Activated naive CD8-positive, alpha-beta T cell treated with anti-CD3 and anti-CD28 coated beads for 36 hours (primary cell): Measurements from ENCODE around the gene ZSCAN10. TPM values are rescaled to one million over a fixed set of nuclear protein-coding genes. Genes with fewer than 3 reads are reported as not detected.
A peak's percentile ranks its signal among the peaks of the same experiment; 100 is the strongest.
"Not testable (repeated sequence)": the region's sequence is repeated elsewhere in the genome, so short reads cannot be mapped to it uniquely, and the experiment has no call there.

ENCODE experiments used
- DNase-seq: peaks from one replicate; pipeline ENCODE4 v3.0.0; 2021
- H3K27ac Mint-ChIP-seq: one replicate; pipeline ENCODE4 v1.8.0; 2022; ENCODE audit warnings: mild to moderate bottlenecking, moderate library complexity, mixed read lengths
- H3K27me3 Mint-ChIP-seq: one replicate; pipeline ENCODE4 v1.8.0; 2022; ENCODE audit warnings: mild to moderate bottlenecking, mixed read lengths
- H3K36me3 Mint-ChIP-seq: one replicate; pipeline ENCODE4 v1.8.0; 2021; ENCODE audit warnings: mild to moderate bottlenecking, mixed read lengths
- H3K4me1 Mint-ChIP-seq: one replicate; pipeline ENCODE4 v1.8.0; 2021; ENCODE audit warnings: mixed read lengths
- H3K4me3 Mint-ChIP-seq: one replicate; pipeline ENCODE4 v1.8.0; 2022; ENCODE audit warnings: mild to moderate bottlenecking, moderate library complexity, mixed read lengths
- H3K9me3 Mint-ChIP-seq: one replicate; pipeline ENCODE4 v1.8.0; 2022; ENCODE audit warnings: mixed read lengths
- total RNA-seq, 2 experiments: library from RNA; stranded (reverse); gene quantifications; one replicate each; pipeline ENCODE4 v1.2.3, GENCODE V29; 2021

The ZSCAN10 gene
- total RNA-seq, 2 experiments from 2014 or later, result not detected

GRCh38 chr16:3056336-3057180, 42.5 kb downstream of the ZSCAN10 start:
- peaks cover 21% of the 10 kb centered on the region for H3K36me3 Mint-ChIP-seq
- no peaks in the 10 kb centered on the region for H3K27me3 Mint-ChIP-seq
- H3K9me3 Mint-ChIP-seq, result no peaks in the 10 kb centered on the region
- no peak for DNase-seq
- peak overlapping the region; percentile 92 for H3K4me3 Mint-ChIP-seq
- peaks cover 44% of the 10 kb centered on the region for H3K4me1 Mint-ChIP-seq
- H3K27ac Mint-ChIP-seq, result peak overlapping the region; percentile 45

- not testable (repeated sequence) for DNase-seq, H3K9me3 Mint-ChIP-seq, H3K27me3 Mint-ChIP-seq
- H3K36me3 Mint-ChIP-seq, result peaks cover 21% of the 10 kb centered on the region
- H3K27ac Mint-ChIP-seq, result peak overlapping the region; percentile 89
- H3K4me3 Mint-ChIP-seq, result peak overlapping the region; percentile 22
- peaks cover 52% of the 10 kb centered on the region for H3K4me1 Mint-ChIP-seq
Measured at GRCh38 chr16:3055734-3056115, 43.4 kb downstream of the ZSCAN10 start.

GRCh38 chr16:3054965-3055733, 43.9 kb downstream of the ZSCAN10 start:
- Mint-ChIP-seq H3K9me3 (no peaks in the 10 kb centered on the region), H3K36me3 (peaks cover 21% of the 10 kb centered on the region), H3K27me3 (no peaks in the 10 kb centered on the region), H3K4me3 (peak overlapping the region; percentile 33), H3K4me1 (peaks cover 52% of the 10 kb centered on the region), H3K27ac (peak overlapping the region; percentile 89)
- DNase-seq, result no peak

DNA sequence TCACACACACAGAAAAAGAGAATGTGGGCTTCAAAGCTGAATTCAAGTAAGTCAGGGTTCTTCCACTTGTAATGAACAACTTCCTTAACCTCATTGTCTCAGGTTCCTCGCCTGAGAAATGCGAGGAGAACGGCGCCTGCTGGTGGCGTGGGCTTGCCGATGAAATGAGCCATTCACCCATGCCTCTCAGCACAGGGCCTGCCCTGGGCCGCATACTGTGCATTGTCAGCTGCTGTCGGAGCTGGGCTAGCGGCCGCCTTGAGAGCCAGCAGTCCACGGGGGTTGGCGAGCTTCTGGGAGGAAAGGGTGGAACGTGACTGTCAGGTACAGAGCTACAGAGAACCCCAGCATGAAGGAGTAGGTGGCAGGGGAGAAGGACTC, 45.8 kb downstream of the ZSCAN10 start:
- not testable (repeated sequence) for H3K4me3 Mint-ChIP-seq, DNase-seq, H3K9me3 Mint-ChIP-seq, H3K27ac Mint-ChIP-seq, H3K27me3 Mint-ChIP-seq
- Mint-ChIP-seq H3K36me3 (peaks cover 21% of the 10 kb centered on the region), H3K4me1 (peaks cover 47% of the 10 kb centered on the region)

DNA sequence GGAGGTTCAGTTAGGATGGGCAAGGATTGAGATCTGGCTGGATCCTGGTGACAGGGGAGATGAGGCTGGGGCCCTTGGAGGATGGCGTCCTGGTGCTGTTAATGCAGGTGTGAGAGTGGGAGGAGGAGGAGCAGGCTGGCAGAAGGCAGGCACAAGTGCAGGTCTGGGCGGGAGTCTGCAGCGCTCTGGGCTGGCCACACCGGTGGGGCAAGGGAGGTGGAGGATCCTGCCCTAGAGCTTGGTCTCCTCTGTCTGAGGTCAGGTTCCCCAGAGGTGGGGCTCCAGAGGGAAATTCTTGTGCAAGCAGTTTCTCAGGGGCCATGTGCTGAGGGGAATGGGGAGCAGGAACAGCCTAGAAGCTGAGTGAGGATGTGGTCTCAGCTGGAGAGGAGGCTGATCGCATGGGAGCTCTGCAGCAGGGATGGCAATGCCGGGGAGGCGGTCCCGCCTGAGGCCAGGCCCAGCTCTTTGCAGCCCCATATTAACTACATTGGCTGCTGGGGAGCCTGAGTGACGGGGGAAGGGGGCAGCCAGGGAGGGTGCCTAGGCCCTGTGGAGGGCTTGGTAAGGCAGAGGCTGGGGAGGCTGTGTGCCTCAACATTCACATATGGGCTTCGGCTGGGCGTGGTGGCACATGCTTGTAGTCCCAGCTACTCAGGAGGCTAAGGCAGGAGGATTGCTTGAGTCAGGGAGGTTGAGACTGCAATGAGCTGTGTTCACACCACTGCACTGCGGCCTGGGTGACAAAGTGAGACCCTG, 46.3 kb downstream of the ZSCAN10 start:
- Mint-ChIP-seq H3K4me1 (peaks cover 49% of the 10 kb centered on the region), H3K36me3 (peaks cover 21% of the 10 kb centered on the region)
- not testable (repeated sequence) for DNase-seq, H3K27ac Mint-ChIP-seq, H3K4me3 Mint-ChIP-seq, H3K9me3 Mint-ChIP-seq, H3K27me3 Mint-ChIP-seq

DNA sequence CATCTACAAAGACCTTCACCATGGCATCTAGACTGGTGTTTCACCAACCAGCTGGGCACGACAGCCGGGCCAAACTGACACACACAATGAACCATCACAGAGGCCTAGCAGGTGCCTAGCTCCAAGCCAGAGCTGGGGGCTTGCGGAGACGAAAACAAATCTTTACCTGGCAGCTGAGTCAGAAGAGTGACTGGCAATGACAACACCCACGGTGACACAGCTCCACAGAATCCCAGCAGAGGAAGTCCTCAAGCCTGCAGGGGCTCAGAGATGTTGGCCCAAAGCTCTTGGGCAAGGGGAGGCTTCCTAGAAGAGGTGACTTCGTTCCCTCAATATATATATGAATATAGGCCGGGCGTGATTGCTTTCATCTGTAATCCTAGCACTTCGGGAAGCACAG, 47.6 kb downstream of the ZSCAN10 start:
- peaks cover 19% of the 10 kb centered on the region for H3K27me3 Mint-ChIP-seq
- peaks cover 38% of the 10 kb centered on the region for H3K4me1 Mint-ChIP-seq
- H3K27ac Mint-ChIP-seq, result no peak overlapping the region
- H3K9me3 Mint-ChIP-seq, result no peaks in the 10 kb centered on the region
- peaks cover 15% of the 10 kb centered on the region for H3K36me3 Mint-ChIP-seq
- DNase-seq, result no peak
- no peak overlapping the region for H3K4me3 Mint-ChIP-seq

DNA sequence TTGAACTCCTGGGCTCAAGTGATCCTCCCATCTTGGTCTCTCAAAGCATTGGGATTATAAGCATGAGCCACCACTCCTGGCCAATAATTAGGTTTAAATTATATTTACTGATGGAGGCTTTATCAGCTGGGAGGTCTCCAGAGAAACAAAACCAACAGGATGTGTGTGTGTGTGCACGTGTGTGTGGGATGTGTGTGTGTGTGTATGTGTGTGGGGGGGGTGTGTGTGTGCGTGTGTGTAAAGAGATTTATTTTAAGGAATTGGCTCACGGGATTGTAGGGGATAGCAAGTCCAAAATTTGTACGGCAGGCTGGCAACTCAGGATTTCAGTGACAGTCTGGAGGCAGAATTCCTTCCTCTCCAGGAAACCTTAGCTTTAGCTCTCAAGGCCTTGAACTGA, 48.1 kb downstream of the ZSCAN10 start:
- Mint-ChIP-seq H3K4me3 (no peak overlapping the region), H3K36me3 (peaks cover 15% of the 10 kb centered on the region), H3K27me3 (peaks cover 19% of the 10 kb centered on the region), H3K9me3 (no peaks in the 10 kb centered on the region), H3K27ac (no peak overlapping the region), H3K4me1 (peaks cover 35% of the 10 kb centered on the region)
- DNase-seq, result no peak

DNA sequence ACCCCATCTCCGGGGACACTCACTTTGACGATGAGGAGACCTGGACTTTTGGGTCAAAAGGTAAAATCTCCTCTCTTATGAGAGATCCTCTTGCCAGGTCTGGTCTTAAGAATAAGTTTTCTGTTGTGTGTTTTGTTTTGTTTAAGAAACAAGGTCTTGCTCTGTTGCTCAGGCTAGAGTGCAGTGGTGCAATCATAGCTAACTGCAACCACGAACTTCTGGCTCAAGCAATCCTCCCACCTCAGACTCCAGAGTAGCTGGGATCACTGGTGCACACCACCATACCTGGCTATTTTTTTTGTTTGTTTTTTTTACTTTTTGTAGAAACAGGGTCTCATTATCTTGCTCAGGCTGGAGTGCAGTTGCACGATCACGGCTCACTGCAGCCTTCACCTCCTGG, 48.6 kb downstream of the ZSCAN10 start:
- peaks cover 15% of the 10 kb centered on the region for H3K36me3 Mint-ChIP-seq
- DNase-seq, result no peak
- H3K27ac Mint-ChIP-seq, result no peak overlapping the region
- peaks cover 22% of the 10 kb centered on the region for H3K27me3 Mint-ChIP-seq
- no peak overlapping the region for H3K4me3 Mint-ChIP-seq
- no peaks in the 10 kb centered on the region for H3K9me3 Mint-ChIP-seq
- H3K4me1 Mint-ChIP-seq, result peaks cover 31% of the 10 kb centered on the region

GRCh38 chr16:3049921-3050481, 49.1 kb downstream of the ZSCAN10 start:
- Mint-ChIP-seq H3K27ac (no peak overlapping the region), H3K36me3 (peaks cover 12% of the 10 kb centered on the region), H3K4me1 (peaks cover 30% of the 10 kb centered on the region), H3K4me3 (no peak overlapping the region), H3K27me3 (peaks cover 27% of the 10 kb centered on the region), H3K9me3 (no peaks in the 10 kb centered on the region)
- DNase-seq, result no peak

DNA sequence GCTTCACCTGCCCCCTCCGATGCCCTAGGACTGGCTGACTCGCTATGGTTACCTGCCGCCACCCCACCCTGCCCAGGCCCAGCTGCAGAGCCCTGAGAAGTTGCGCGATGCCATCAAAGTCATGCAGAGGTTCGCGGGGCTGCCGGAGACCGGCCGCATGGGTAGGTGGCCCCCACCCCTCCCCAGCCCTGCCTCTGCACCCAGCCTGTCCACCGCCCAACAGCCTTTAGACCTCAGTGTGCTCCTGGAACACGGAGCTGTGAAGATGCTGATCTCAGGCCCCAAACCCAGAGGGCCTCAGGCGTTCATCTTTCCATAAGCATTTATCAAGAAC, 51.7 kb downstream of the ZSCAN10 start:
- Mint-ChIP-seq H3K27me3 (peaks cover 53% of the 10 kb centered on the region), H3K27ac (no peak overlapping the region), H3K4me3 (no peak overlapping the region), H3K36me3 (no peaks in the 10 kb centered on the region), H3K9me3 (no peaks in the 10 kb centered on the region), H3K4me1 (peaks cover 19% of the 10 kb centered on the region)
- no peak for DNase-seq

DNA sequence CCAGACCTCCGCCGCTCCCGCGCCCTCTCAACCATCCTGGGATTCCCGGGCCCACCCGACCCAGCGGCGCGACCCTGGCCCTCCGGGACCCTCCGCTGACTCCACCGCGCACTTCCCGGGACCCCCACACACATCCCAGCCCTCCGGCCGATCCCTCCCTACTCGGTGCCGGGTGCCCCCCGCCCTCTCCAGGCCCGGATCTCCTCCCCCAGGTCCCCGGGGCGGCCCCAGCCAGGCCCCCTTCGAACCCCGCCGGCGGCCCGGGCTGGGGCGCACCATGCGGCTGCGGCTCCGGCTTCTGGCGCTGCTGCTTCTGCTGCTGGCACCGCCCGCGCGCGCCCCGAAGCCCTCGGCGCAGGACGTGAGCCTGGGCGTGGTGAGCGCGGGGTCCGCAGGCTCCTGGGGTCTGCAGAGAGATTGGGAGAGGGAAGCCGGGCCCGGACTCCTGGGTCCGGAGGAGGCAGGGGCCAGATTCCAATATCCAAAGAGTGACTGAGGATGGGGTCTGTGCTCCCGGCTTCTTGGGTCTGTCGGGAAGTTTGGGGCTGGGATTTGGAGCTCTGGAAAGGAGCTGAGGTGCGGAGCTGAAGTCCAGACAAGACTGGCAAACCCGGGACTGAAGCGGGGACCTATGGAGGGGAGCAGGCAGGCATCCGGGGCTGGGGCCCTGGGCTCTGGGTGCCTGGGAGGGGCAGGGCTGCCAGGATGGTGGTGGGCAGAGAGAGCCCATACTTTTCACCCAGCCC, 52.3 kb downstream of the ZSCAN10 start:
- DNase-seq, result no peak
- H3K36me3 Mint-ChIP-seq, result no peaks in the 10 kb centered on the region
- peak overlapping the region; percentile 43 for H3K4me3 Mint-ChIP-seq
- peaks cover 56% of the 10 kb centered on the region for H3K27me3 Mint-ChIP-seq
- no peak overlapping the region for H3K27ac Mint-ChIP-seq
- H3K9me3 Mint-ChIP-seq, result no peaks in the 10 kb centered on the region
- peaks cover 19% of the 10 kb centered on the region for H3K4me1 Mint-ChIP-seq

DNA sequence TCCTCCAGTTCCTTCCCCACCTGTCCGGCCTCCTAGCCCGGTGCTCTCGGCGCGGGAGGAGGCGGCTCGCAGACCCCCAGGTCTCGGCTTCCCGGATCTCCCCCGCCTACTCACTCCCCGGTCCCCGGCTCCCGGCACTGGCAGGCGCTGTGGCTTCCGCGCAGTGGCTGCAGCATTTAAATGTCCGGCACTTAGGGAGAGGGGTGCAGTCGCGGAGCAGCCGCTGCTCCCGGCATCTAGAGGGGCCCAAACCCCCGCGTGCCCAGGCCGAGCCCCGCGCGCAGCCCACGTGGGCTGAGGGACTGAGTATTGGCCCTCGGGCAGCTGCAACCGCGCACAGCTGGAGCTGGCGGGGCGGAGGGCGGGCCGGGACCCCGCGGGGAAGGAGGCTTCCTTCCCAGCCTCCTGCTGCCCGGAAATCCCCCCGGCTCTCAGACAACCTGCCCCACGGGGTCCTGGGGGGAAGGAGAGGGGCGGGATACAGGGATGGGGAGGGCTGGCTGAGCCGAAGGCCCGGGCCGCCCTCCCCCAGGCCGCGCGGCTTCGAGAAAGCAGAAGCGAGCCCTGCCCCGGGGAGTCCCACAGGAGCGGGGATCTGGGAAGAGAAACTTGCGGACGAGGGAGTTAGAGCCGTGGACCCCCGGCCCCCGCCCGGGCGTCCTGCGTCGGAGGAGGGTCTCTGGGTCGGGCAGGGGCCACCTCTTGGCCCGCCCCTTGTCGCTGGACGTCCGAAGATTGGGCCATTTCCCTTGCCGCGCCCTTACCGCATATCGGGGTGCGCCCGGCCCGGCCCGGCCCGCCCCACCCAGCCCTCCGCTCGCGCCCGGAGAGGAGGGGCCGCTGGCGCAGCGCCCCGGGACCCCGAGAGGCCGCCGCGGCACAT, 53.1 kb downstream of the ZSCAN10 start, which contains the start of gene MMP25:
Gene MMP25 (plus strand): TSS at position 804 of the 883 bp plus-strand sequence. CDS start 357 bp downstream, outside the sequence.
- no peak for DNase-seq
- H3K4me3 Mint-ChIP-seq, result peak within 1 kb of the TSS; percentile 73
- no peaks in the 10 kb centered on the region for H3K9me3 Mint-ChIP-seq
- peaks cover 63% of the 10 kb centered on the region for H3K27me3 Mint-ChIP-seq
- H3K4me1 Mint-ChIP-seq, result peaks cover 13% of the 10 kb centered on the region
- no peaks in the 10 kb centered on the region for H3K36me3 Mint-ChIP-seq
- H3K27ac Mint-ChIP-seq, result no peak within 1 kb of the TSS

DNA sequence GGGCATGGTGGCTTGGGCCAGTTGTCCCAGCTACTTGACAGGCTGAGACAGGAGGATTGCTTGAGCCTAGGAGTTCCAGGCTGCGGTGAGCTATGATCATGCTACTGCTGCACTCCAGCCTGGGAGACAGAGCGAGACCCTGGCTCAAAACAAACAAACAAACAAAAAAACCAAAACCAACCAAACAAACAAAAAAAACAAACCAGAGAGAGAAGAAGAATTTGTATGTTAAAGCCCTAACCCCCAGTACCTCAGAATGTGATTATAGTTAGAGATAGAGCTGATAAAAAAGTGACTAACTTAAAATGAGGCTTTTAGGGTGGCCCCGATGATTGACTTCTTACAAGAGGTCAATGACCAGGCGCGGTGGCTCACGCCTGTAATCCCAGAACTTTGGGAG, 54.4 kb downstream of the ZSCAN10 start:
- H3K27me3 Mint-ChIP-seq, result peaks cover 76% of the 10 kb centered on the region
- no peaks in the 10 kb centered on the region for H3K36me3 Mint-ChIP-seq
- peaks cover 9% of the 10 kb centered on the region for H3K4me1 Mint-ChIP-seq
- H3K4me3 Mint-ChIP-seq, result peak overlapping the region; percentile 73
- H3K27ac Mint-ChIP-seq, result no peak overlapping the region
- DNase-seq, result no peak
- H3K9me3 Mint-ChIP-seq, result no peaks in the 10 kb centered on the region
